ENCODE results near the gene DHRS2. TPM values are rescaled to one million over a fixed set of nuclear protein-coding genes. Genes with fewer than 3 reads are reported as not detected.
"Not testable (repeated sequence)": the region's sequence is repeated elsewhere in the genome, so short reads cannot be mapped to it uniquely, and the experiment has no call there.

Gene DHRS2
- polyA plus RNA-seq, 12 donors, result 0.12 to 0.98 (median 0.26) TPM; not detected in 3

DNA sequence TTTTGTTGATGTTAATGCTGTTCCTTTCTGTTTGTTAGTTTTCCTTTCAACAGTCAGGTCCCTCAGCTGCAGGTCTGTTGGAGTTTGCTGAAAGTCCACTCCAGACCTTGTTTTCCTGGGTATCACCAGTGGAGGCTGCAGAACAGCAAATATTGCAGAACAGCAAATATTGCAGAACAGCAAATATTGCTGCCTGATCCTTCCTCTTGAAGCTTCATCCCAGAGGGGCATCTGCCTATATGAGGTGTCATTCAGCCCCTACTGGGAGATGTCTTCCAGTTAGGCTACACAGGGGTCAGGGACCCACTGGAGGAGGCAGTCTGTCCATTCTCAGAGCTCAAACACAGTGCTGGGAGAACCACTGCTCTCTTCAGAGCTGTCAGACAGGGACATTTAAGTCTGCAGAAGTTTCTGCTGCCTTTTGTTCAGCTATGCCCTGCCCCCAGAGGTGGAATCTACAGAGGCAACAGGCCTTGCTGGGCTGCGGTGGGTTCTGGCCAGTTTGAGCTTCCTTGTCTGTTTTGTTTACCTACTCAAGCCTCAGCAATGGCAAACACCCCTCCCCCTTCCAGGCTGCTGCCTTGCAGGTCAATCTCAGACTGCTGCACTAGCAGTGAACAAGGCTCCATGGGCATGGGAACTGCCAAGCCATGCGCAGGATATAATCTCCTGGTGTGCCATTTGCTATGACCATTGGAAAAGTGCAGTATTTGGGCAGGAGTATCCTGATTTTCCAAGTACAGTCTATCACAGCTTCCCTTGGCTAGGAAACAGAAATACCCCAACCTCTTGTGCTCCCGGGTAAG, 53.7 kb downstream of the DHRS2 start:
- DNase-seq, result not testable (repeated sequence)

GRCh38 chr14:23692416-23692815, 56.3 kb downstream of the DHRS2 start:
- no peak for DNase-seq

DNA sequence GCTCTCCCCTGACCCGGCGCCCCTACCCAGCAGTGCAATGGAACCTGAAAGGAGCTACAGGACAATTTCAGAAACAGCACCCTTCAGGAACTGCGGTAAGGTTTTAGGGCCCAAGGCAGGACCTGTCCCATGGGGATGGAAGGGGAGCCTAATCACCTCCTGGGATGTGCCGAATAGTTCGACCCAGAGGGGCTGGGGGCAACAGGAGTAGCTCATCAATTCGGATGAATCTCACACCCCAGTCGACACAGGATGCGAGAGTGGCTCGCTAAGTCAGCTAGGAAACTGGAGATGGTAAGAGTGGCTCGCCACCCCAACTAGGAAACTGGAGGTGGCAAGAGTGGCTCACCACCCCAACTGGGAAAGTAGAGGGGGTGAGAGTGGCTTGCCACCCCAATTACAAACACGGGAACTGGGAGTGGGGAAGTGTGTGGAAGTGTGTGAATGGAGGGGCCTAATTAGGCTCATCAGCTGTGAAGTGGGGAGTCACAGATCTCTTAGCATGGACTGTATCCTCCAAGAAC, 57.1 kb downstream of the DHRS2 start:
- no peak for DNase-seq

- no peak for DNase-seq
These were observed 58.2 kb downstream of the DHRS2 start for GRCh38 chr14:23694085-23694948.

Other genes starting within 250 kb of the DHRS2 start
- gene MYH6, start 228.1 kb upstream of the DHRS2 start, polyA plus RNA-seq (ENCODE audit: insufficient read length in 12 of 12), result 1 to 10 TPM in 11 of 12 donors, not detected in 1; 2.4 to 8.2 (median 5.4) TPM
- 1,000 to 10,000 TPM in 1 of 12 donors, 100 to 1,000 TPM in 11; 205 to 1,002 (median 674) TPM for gene MYH7, start 200.7 kb upstream of the DHRS2 start, polyA plus RNA-seq (ENCODE audit: insufficient read length in 12 of 12)
- 10 to 100 TPM in 11 of 12 donors, not detected in 1; 32.3 to 55.6 (median 40.1) TPM for gene NGDN, start 166.7 kb upstream of the DHRS2 start, polyA plus RNA-seq (ENCODE audit: insufficient read length in 12 of 12)
- 1 to 10 TPM in 9 of 12 donors, under 1 TPM in 2, not detected in 1; 0.89 to 4.0 (median 1.7) TPM for gene ZFHX2, start 84.6 kb upstream of the DHRS2 start, polyA plus RNA-seq (ENCODE audit: insufficient read length in 12 of 12)
- 10 to 100 TPM in 8 of 12 donors, 1 to 10 TPM in 2, not detected in 2; 8.9 to 14.0 (median 11.1) TPM for gene THTPA, start 80.1 kb upstream of the DHRS2 start, polyA plus RNA-seq (ENCODE audit: insufficient read length in 12 of 12)
- 10 to 100 TPM in 11 of 12 donors, not detected in 1; 12.2 to 77.8 (median 15.3) TPM for gene AP1G2, start 68.6 kb upstream of the DHRS2 start, polyA plus RNA-seq (ENCODE audit: insufficient read length in 12 of 12)
- gene JPH4, start 57.6 kb upstream of the DHRS2 start, polyA plus RNA-seq (ENCODE audit: insufficient read length in 12 of 12), result 10 to 100 TPM in 1 of 12 donors, 1 to 10 TPM in 2, under 1 TPM in 8, not detected in 1; 0.33 to 13.6 (median 0.63) TPM

Measured in muscle of arm (tissue), 12 donors.